ENCODE measurements around the gene HRAS.

- TF ChIP-seq CTCF (IDR thresholded peaks at IDR 0.05) (no peak), POLR2A (IDR thresholded peaks at IDR 0.05) (no peak)
Observed at GRCh38 chr11:567629-568292, 32.4 kb upstream of the HRAS start.

Data from stomach (tissue), 4 donors.